Measurements from ENCODE around the gene USP21.
A peak's percentile ranks its signal among the peaks of the same experiment; 100 is the strongest.

USP21 gene

GRCh38 chr1:161171696-161172095 lies 12.4 kb downstream of the USP21 start:
- no peak for DNase-seq

DNA sequence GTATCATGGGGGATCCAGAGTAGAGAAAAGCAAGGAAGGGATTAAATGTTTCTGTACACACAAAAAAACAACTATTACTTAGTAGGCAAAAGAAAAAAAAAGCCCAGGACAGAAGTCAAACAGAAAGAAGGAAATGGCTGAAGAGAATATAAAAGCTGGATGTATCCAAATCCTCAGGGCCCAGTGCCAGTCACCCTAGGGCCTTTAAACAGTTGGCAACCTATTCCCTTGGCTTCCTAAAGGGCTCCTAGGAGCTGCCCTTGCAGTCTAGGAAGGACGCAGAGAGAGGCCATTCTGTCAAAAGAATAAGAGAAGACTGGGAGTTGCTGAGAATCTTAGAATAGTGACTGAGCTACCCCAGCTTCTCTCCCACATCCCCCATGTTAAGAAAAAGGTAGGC lies 13.0 kb downstream of the USP21 start:
- no peak for DNase-seq

GRCh38 chr1:161172776-161173376 lies 13.6 kb downstream of the USP21 start:
- no peak for DNase-seq

GRCh38 chr1:161173711-161174110 lies 14.4 kb downstream of the USP21 start:
- no peak for DNase-seq

DNA sequence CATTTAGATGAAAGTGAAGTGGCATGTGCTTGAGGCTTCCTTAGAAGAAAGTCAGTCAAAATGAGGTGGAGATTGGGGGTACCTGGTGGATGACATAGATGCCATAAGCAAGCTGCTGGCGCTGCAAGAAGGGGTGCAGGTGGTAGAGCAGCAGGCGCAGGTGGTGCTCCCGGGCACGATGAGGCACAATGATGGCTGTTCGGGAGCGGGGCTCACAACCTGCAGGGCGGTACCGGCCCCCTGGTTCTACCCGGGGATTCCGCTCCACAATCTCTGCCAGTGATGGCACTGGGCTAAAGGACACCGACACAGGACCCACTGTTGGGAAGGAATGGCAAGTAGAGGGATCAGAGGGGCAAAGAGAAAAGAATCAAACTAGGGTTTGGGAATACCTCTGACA lies 15.6 kb downstream of the USP21 start:
- DNase-seq: no peak

DNA sequence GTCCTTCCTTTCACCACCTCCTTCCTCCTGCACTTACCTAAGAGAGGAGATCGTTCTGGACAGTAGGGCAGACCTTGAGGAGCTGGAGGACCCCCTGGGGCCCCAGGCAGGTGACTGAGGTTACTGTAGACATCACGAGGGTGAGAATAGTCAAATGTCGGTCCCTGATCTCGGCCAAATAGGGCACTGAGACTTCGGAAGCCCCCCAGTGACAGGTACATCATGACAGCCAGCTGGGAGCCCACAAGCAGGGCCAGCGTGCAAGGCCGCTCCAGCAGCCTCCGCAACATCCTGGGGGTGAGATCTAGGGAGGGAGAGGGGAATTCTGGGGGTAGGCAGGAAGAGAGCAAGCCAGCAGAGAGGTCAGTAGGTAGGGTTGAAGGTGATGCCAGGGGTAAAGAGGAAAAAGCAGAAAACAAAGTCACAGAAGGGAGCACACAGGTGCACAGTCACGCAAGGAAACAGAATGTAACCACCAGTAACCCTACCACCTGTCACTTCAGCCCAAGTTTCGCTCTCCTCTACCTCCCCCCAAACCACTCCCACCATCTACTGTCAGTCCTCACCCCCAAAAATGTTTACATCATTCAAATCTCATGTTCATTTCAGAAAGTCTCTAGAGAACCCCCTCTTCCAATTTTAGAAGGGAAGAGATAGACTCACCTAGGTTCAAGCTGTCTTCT lies 16.6 kb downstream of the USP21 start:
- DNase-seq: no peak

GRCh38 chr1:161176468-161177111 lies 17.3 kb downstream of the USP21 start:
- DNase-seq: no peak

DNA sequence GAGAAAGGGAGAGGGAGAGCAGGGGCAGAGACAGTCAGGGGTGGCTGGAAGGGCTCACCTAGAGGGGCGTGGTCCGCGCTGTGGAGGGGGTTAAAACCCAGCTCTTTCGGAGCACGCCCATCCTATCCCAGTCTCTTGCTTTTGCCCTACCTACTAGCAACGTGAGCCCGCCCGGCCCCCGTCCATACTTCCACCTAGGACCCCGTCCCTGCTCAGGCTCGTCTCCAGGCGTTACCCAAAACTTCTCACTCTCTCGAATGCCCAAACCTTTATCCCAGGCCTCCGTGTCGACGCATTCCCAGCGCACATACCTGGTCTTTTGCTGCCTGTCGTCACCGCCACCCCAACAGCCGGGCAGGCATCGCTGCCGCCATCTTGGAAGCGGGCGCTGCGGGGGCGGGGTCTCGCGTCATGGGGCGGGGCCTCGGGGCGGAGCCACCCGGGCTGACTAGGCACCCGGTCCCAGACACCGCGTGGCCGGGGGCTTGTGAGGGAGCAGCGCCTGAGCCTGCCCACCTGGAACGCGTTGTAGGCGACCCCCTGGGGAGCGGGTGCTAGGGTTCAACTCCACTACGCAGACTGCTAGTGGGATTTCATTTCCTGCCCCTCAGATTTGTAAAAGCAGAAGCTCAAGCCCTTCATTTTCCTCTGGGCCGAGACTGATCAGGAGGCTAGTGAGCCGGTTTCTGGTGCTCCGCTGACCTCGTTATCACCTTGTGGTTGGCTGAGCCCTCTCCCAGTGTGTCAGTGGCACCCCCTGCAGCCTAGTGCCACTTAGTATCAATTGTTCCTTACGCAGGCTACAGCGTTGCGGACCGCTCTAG lies 18.0 kb downstream of the USP21 start, which contains the start of gene B4GALT3:
Gene B4GALT3 (minus strand): TSS at position 396 of the 824 bp plus-strand sequence. CDS start 1,447 bp downstream, outside the sequence.
- peak; percentile 55 for DNase-seq

DNA sequence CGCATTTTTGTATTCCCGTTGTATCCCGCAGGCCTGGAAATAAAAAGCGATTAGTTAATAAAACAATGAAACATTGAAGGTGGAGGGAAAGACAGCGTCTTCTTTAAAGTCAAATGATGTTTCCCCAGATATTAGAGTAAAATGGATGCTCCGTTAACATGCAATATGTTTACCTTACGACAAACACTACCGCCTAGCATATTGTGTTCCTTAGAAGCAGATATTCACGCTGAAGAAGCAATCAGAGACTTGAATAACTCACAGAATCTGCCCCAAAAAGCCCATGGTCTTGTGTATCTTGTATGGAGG lies 18.6 kb downstream of the USP21 start:
- no peak for DNase-seq

- no peak for DNase-seq
Measured at GRCh38 chr1:161179698-161180097, 20.4 kb downstream of the USP21 start.

DNA sequence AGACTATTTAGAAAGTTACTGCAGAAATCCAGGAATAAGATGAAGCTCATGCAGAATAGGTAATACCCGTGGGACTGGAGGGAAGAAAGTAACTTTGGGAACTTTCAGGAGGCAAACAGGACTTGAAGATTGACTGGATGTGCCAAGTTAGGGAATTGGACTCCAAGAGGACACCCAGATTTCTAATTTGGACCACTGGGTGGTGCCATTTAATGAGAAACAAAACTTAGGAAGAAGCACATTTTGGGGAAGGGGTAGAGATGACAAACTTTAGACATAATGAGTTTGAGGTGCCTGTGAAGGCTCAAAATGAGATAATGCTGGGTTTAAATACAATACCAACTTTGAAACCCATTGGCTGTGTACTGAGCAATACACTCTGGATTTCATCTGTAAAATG lies 21.3 kb downstream of the USP21 start:
- DNase-seq: no peak

DNA sequence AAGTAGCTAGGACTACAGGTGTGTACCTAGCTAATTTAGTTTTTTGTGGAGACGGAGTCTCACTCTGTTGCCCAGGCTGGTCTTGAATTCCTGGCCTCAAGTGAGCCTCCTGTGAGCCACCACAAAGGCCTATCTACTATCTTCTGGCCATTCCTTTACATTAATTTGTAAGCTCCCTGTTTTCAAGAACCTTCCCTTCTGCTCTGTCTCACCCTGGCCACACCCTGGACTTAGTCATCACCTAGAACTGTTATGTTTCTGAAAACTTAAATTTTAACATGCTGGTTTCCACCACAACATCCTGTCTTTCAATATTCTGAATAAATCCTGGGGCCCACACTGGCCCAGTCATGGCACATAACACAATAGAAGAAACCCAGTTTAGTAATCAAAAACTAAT lies 22.9 kb downstream of the USP21 start:
- DNase-seq: no peak

DNA sequence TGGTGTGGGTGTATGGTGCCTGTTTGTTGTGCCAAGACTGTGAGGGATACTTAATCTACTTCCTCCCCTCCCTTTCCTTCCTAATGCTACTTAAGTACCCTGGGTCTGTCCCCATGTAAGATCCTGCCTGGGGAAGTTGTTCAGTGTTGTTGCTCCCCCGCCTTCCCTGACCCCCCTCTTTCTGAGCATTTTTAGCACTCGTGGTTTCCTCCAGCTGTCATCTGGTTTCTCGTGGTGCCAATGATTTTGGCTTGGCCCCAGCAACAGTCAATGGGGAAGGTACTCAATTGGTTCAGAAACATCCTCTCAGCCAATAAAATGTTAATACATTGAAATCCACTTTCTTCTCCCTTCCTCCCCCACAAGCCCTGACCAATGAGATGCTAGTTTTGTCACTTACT lies 26.0 kb downstream of the USP21 start:
- DNase-seq: peak; percentile 96

- DNase-seq: no peak
Measured at GRCh38 chr1:161185732-161186311, 26.5 kb downstream of the USP21 start.

- no peak for DNase-seq
Measured at GRCh38 chr1:161187311-161187710, 28.0 kb downstream of the USP21 start.

GRCh38 chr1:161188381-161188780 lies 29.1 kb downstream of the USP21 start:
- no peak for DNase-seq

DNA sequence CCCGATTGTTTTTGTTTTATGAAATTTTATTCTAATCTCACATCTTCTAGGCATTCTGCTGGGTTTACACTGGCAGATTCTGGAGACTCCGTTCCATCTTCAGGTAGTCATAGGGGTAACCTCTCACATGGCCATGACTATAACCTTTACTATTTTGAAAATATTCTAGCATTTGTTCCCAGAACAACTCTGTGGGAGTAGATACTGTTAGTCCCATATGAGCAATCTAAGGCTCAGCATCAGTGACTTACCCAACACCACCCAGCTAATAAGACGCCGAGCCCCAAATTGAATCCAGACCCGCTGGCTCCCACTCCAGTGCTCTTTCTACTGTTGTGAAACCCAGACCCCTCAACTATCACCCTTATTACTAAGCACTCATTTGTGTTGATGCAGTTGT lies 29.7 kb downstream of the USP21 start:
- no peak for DNase-seq

GRCh38 chr1:161190962-161191521 lies 31.7 kb downstream of the USP21 start:
- DNase-seq: no peak

- no peak for DNase-seq
Measured at GRCh38 chr1:161191971-161192370, 32.7 kb downstream of the USP21 start.

DNA sequence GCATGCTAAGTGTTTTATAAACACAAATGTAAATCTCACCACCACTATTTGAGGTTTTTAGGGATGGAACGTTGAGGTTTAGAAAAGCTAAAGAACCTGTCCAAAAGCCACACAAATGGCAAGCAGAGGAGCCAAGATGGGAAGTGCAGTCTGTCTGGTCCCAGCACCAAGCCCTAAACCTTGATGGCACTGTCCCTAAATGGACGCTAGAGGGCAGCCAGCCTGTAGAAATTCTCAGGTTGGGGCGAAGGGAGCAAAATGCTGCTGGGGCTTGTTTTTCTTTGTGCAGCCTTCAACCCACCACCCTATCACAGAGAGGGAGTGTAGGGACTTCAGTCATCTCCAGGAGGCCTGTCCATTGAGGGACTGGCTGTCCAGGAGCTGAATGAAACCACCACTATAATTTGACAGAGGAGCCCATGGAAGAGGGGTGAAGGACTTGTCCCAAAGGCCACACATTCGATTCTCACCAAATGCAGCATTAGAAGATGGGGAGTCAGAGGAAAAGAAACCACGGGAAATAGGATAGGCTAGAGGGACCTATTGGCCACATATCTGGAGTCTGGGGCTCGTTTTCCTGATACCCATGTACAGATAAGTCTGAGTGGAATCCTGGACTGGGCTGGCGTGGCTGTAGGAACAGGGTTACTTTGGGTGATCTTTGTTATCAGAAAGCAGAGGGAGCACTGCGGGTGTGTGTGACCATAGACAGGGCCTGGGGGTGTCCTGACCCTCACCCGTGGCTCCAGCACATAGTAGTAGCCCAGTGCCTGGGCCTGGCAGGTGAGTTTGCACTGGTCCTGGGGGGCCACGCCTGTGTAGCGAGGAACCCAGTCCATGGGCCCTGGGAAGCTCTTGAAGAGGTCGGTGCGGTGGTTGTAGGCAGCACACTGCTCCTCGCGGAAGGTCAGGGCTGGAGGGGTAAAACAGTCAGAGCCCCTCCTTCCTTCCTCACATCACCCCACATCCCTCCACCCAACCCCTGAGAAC lies 33.5 kb downstream of the USP21 start:
- DNase-seq: peak; percentile 66

GRCh38 chr1:161193561-161194235 lies 34.4 kb downstream of the USP21 start:
- DNase-seq: no peak
